Limb (tissue), 2 donors: Measurements from ENCODE around the gene BTBD3.
A peak's percentile ranks its signal among the peaks of the same experiment; 100 is the strongest.

Experiments
- DNase-seq, 2 donors: peaks; one replicate each; pipeline ENCODE4 v3.0.0-alpha.2; 2016; ENCODE audit errors: extremely low spot score in 2 of 2

BTBD3 gene

GRCh38 chr20:11912659-11913415 lies 4.9 kb upstream of the BTBD3 start:
- no peak for DNase-seq

- peak; percentile 47 to 67 for DNase-seq
These were observed 725 bp downstream of the BTBD3 start for GRCh38 chr20:11918391-11918845.

GRCh38 chr20:11918981-11919380 lies 1.3 kb downstream of the BTBD3 start:
- peak; percentile 73 to 86 for DNase-seq

- DNase-seq, result no peak
These were observed 1.9 kb downstream of the BTBD3 start for GRCh38 chr20:11919581-11919980.

- no peak for DNase-seq
These were observed 2.4 kb downstream of the BTBD3 start for GRCh38 chr20:11920083-11920482.

GRCh38 chr20:11921321-11921720 lies 3.6 kb downstream of the BTBD3 start:
- DNase-seq, result no peak

- DNase-seq, result no peak
These were observed 4.9 kb downstream of the BTBD3 start for GRCh38 chr20:11922561-11922960.

- no peak for DNase-seq
These were observed 7.2 kb downstream of the BTBD3 start for GRCh38 chr20:11924923-11925322.

- no peak for DNase-seq
These were observed 8.8 kb downstream of the BTBD3 start for GRCh38 chr20:11926292-11926998.

- no peak for DNase-seq
These were observed 12.3 kb downstream of the BTBD3 start for GRCh38 chr20:11929947-11930346.

GRCh38 chr20:11935212-11936154 lies 17.8 kb downstream of the BTBD3 start:
- DNase-seq, result peak in 1 of 2 donors; percentile 36

- no peak for DNase-seq
These were observed 18.5 kb downstream of the BTBD3 start for GRCh38 chr20:11936157-11936556.

GRCh38 chr20:11937230-11937629 lies 19.5 kb downstream of the BTBD3 start:
- DNase-seq, result no peak

GRCh38 chr20:11941593-11942246 lies 24.0 kb downstream of the BTBD3 start:
- DNase-seq, result no peak

GRCh38 chr20:11943778-11944177 lies 26.1 kb downstream of the BTBD3 start:
- DNase-seq, result no peak

- no peak for DNase-seq
These were observed 31.1 kb downstream of the BTBD3 start for GRCh38 chr20:11948806-11949205.

GRCh38 chr20:11949711-11950110 lies 32.0 kb downstream of the BTBD3 start:
- no peak for DNase-seq

- no peak for DNase-seq
These were observed 34.0 kb downstream of the BTBD3 start for GRCh38 chr20:11951696-11952095.

- no peak for DNase-seq
These were observed 34.9 kb downstream of the BTBD3 start for GRCh38 chr20:11952639-11953038.

GRCh38 chr20:11957911-11958310 lies 40.2 kb downstream of the BTBD3 start:
- no peak for DNase-seq

GRCh38 chr20:11958855-11959254 lies 41.2 kb downstream of the BTBD3 start:
- DNase-seq, result no peak
